ENCODE data around the gene ANKRD13A. TPM values are rescaled to one million over a fixed set of nuclear protein-coding genes. Genes with fewer than 3 reads are reported as not detected.
A peak's percentile ranks its signal among the peaks of the same experiment; 100 is the strongest.
"Not testable (repeated sequence)": the region's sequence is repeated elsewhere in the genome, so short reads cannot be mapped to it uniquely, and the experiment has no call there.

The ANKRD13A gene
- total and polyA plus RNA-seq, 7 experiments from 2014 or later: 33.4 to 82.8 (median 65.6) TPM

- ATAC-seq (peak; percentile 81), DNase-seq (peak in 2 of 9 donors; percentile 30 to 55)
- H3K27ac ChIP-seq (ENCODE audit: low read depth, low read length): no peak overlapping the region
- Mint-ChIP-seq H3K4me3 (peak overlapping the region in 1 of 10 donors; percentile 54), H3K4me1 (peaks cover 20 to 48% (median 27%) of the 10 kb centered on the region in 7 donors), H3K27ac (peak overlapping the region in 5 of 9 donors; percentile 8 to 77 (median 65)), H3K27me3 (no peaks in the 10 kb centered on the region), H3K9me3 (peaks cover 0 to 6% (median 0%) of the 10 kb centered on the region in 11 donors), H3K36me3 (peaks cover 21 to 54% (median 49%) of the 10 kb centered on the region in 5 donors)
- H3K9me3 ChIP-seq (ENCODE audit: control insufficient read depth in 2 of 3, low read length in 3 of 3): no peaks in the 10 kb centered on the region
- peaks cover 32 to 93% (median 52%) of the 10 kb centered on the region in 3 experiments for H3K36me3 ChIP-seq (ENCODE audit: control insufficient read depth in 2 of 3, insufficient read depth in 3 of 3, low read length in 3 of 3)
- peaks cover 0 to 3% of the 10 kb centered on the region in 2 donors for H3K4me1 ChIP-seq (ENCODE audit: control insufficient read depth in 2 of 2, insufficient read depth in 2 of 2, low read length in 2 of 2)
- ChIA-PET POLR2A (no interaction called here), CTCF (no interaction called here)
- H3K27me3 ChIP-seq (ENCODE audit: control insufficient read depth in 2 of 2, insufficient read depth in 2 of 2, low read length in 2 of 2): no peaks in the 10 kb centered on the region
- intact Hi-C loops (cut with micrococcal nuclease): loop anchor here (1.0 to 5.0 kb wide), 3 partner anchors 13 to 36 kb away; no protein-coding TSS in a partner anchor
- no peak overlapping the region for H3K4me3 ChIP-seq (ENCODE audit: low read length)
Observed at GRCh38 chr12:109981311-109981710, 17.9 kb upstream of the ANKRD13A start.

- ATAC-seq: no peak
- H3K4me1 Mint-ChIP-seq: peaks cover 20 to 48% (median 27%) of the 10 kb centered on the region in 7 donors
- no peak for DNase-seq
Observed at GRCh38 chr12:109982210-109982609, 17.0 kb upstream of the ANKRD13A start.

GRCh38 chr12:109983432-109984142 lies 15.6 kb upstream of the ANKRD13A start:
- Histone ChIP-seq H3K27me3 (ENCODE audit: control insufficient read depth in 2 of 2, insufficient read depth in 2 of 2, low read length in 2 of 2) (no peaks in the 10 kb centered on the region), H3K9me3 (ENCODE audit: control insufficient read depth in 2 of 3, low read length in 3 of 3) (no peaks in the 10 kb centered on the region), H3K4me1 (ENCODE audit: control insufficient read depth in 2 of 2, insufficient read depth in 2 of 2, low read length in 2 of 2) (peaks cover 0 to 3% of the 10 kb centered on the region in 2 donors), H3K4me3 (ENCODE audit: low read length) (no peak overlapping the region), H3K27ac (ENCODE audit: low read depth, low read length) (no peak overlapping the region), H3K36me3 (ENCODE audit: control insufficient read depth in 2 of 3, insufficient read depth in 3 of 3, low read length in 3 of 3) (peaks cover 40 to 86% (median 53%) of the 10 kb centered on the region in 3 experiments)
- ChIA-PET CTCF (no interaction called here), POLR2A (interaction anchor here (0.6 to 1.8 kb wide), 2 partner anchors 11 to 323 kb away, joined by 3 to 6 read pairs; no protein-coding TSS in a partner anchor)
- peak overlapping the region in 4 of 9 donors; percentile 14 to 69 (median 29) for H3K27ac Mint-ChIP-seq
- H3K27me3 Mint-ChIP-seq: no peaks in the 10 kb centered on the region
- H3K4me1 Mint-ChIP-seq: peaks cover 16 to 46% (median 27%) of the 10 kb centered on the region in 7 donors
- peaks cover 18 to 48% (median 41%) of the 10 kb centered on the region in 5 donors for H3K36me3 Mint-ChIP-seq
- intact Hi-C loops (cut with micrococcal nuclease): loop anchor here in 1 of 2 donors (5.0 kb wide), 1 partner anchor 34 kb away; no protein-coding TSS in a partner anchor
- ATAC-seq (no peak), DNase-seq (no peak)
- H3K4me3 Mint-ChIP-seq: no peak overlapping the region
- H3K9me3 Mint-ChIP-seq: peaks cover 0 to 2% (median 0%) of the 10 kb centered on the region in 11 donors

More at GRCh38 chr12:109982210-109982609, 17.0 kb upstream of the ANKRD13A start:
- H3K9me3 Mint-ChIP-seq: peaks cover 0 to 6% (median 0%) of the 10 kb centered on the region in 11 donors
- ChIA-PET POLR2A (no interaction called here), CTCF (no interaction called here)
- no peaks in the 10 kb centered on the region for H3K9me3 ChIP-seq (ENCODE audit: control insufficient read depth in 2 of 3, low read length in 3 of 3)
- H3K27ac ChIP-seq (ENCODE audit: low read depth, low read length): no peak overlapping the region
- peaks cover 0 to 3% of the 10 kb centered on the region in 2 donors for H3K4me1 ChIP-seq (ENCODE audit: control insufficient read depth in 2 of 2, insufficient read depth in 2 of 2, low read length in 2 of 2)
- no peaks in the 10 kb centered on the region for H3K27me3 ChIP-seq (ENCODE audit: control insufficient read depth in 2 of 2, insufficient read depth in 2 of 2, low read length in 2 of 2)
- peaks cover 21 to 50% (median 45%) of the 10 kb centered on the region in 5 donors for H3K36me3 Mint-ChIP-seq
- H3K4me3 ChIP-seq (ENCODE audit: low read length): no peak overlapping the region
- peak overlapping the region in 8 of 9 donors; percentile 20 to 92 (median 74) for H3K27ac Mint-ChIP-seq
- peaks cover 32 to 87% (median 52%) of the 10 kb centered on the region in 3 experiments for H3K36me3 ChIP-seq (ENCODE audit: control insufficient read depth in 2 of 3, insufficient read depth in 3 of 3, low read length in 3 of 3)
- peak overlapping the region in 3 of 10 donors; percentile 12 to 54 (median 25) for H3K4me3 Mint-ChIP-seq
- intact Hi-C loops (cut with micrococcal nuclease): loop anchor here in 1 of 2 donors (5.0 kb wide), 1 partner anchor 35 kb away; no protein-coding TSS in a partner anchor
- H3K27me3 Mint-ChIP-seq: no peaks in the 10 kb centered on the region

- H3K4me3 ChIP-seq (ENCODE audit: low read length); H3K27me3 ChIP-seq (ENCODE audit: control insufficient read depth in 2 of 2, insufficient read depth in 2 of 2, low read length in 2 of 2); H3K4me1 ChIP-seq (ENCODE audit: control insufficient read depth in 2 of 2, insufficient read depth in 2 of 2, low read length in 2 of 2); H3K27me3 Mint-ChIP-seq; intact Hi-C loops (cut with micrococcal nuclease); H3K9me3 ChIP-seq (ENCODE audit: control insufficient read depth in 2 of 3, low read length in 3 of 3); H3K9me3 Mint-ChIP-seq; H3K4me3 Mint-ChIP-seq; POLR2A ChIA-PET; ATAC-seq; CTCF ChIA-PET; H3K27ac ChIP-seq (ENCODE audit: low read depth, low read length); DNase-seq: not testable (repeated sequence)
- peaks cover 16 to 46% (median 39%) of the 10 kb centered on the region in 5 donors for H3K36me3 Mint-ChIP-seq
- H3K4me1 Mint-ChIP-seq: peaks cover 11 to 48% (median 34%) of the 10 kb centered on the region in 7 donors
- H3K27ac Mint-ChIP-seq: peak overlapping the region in 2 of 9 donors; percentile 30 to 71
- peaks cover 46 to 84% (median 48%) of the 10 kb centered on the region in 3 experiments for H3K36me3 ChIP-seq (ENCODE audit: control insufficient read depth in 2 of 3, insufficient read depth in 3 of 3, low read length in 3 of 3)
Observed at GRCh38 chr12:109986236-109986635, 13.0 kb upstream of the ANKRD13A start.

- Mint-ChIP-seq H3K27ac (peak overlapping the region in 4 of 9 donors; percentile 12 to 70 (median 28)), H3K4me1 (peaks cover 10 to 49% (median 32%) of the 10 kb centered on the region in 7 donors), H3K27me3 (no peaks in the 10 kb centered on the region), H3K36me3 (peaks cover 15 to 44% (median 32%) of the 10 kb centered on the region in 5 donors), H3K4me3 (no peak overlapping the region), H3K9me3 (no peaks in the 10 kb centered on the region)
- peaks cover 0 to 5% of the 10 kb centered on the region in 2 donors for H3K4me1 ChIP-seq (ENCODE audit: control insufficient read depth in 2 of 2, insufficient read depth in 2 of 2, low read length in 2 of 2)
- POLR2A ChIA-PET: no interaction called here
- H3K27ac ChIP-seq (ENCODE audit: low read depth, low read length): no peak overlapping the region
- peaks cover 37 to 72% (median 39%) of the 10 kb centered on the region in 3 experiments for H3K36me3 ChIP-seq (ENCODE audit: control insufficient read depth in 2 of 3, insufficient read depth in 3 of 3, low read length in 3 of 3)
- no peak overlapping the region for H3K4me3 ChIP-seq (ENCODE audit: low read length)
- ATAC-seq (no peak), DNase-seq (no peak)
- H3K9me3 ChIP-seq (ENCODE audit: control insufficient read depth in 2 of 3, low read length in 3 of 3): no peaks in the 10 kb centered on the region
- CTCF ChIA-PET: no interaction called here
- intact Hi-C loops (cut with micrococcal nuclease): no loop called here
- no peaks in the 10 kb centered on the region for H3K27me3 ChIP-seq (ENCODE audit: control insufficient read depth in 2 of 2, insufficient read depth in 2 of 2, low read length in 2 of 2)
Observed at GRCh38 chr12:109987615-109988014, 11.6 kb upstream of the ANKRD13A start.

GRCh38 chr12:109988274-109988673 lies 11.0 kb upstream of the ANKRD13A start:
- Histone ChIP-seq H3K4me3 (ENCODE audit: low read length) (no peak overlapping the region), H3K36me3 (ENCODE audit: control insufficient read depth in 2 of 3, insufficient read depth in 3 of 3, low read length in 3 of 3) (peaks cover 32 to 66% (median 34%) of the 10 kb centered on the region in 3 experiments), H3K9me3 (ENCODE audit: control insufficient read depth in 2 of 3, low read length in 3 of 3) (no peaks in the 10 kb centered on the region), H3K27me3 (ENCODE audit: control insufficient read depth in 2 of 2, insufficient read depth in 2 of 2, low read length in 2 of 2) (no peaks in the 10 kb centered on the region), H3K27ac (ENCODE audit: low read depth, low read length) (no peak overlapping the region), H3K4me1 (ENCODE audit: control insufficient read depth in 2 of 2, insufficient read depth in 2 of 2, low read length in 2 of 2) (peaks cover 5 to 8% of the 10 kb centered on the region in 2 donors)
- H3K4me1 Mint-ChIP-seq: peaks cover 14 to 54% (median 34%) of the 10 kb centered on the region in 7 donors
- no peaks in the 10 kb centered on the region for H3K27me3 Mint-ChIP-seq
- ChIA-PET POLR2A (no interaction called here), CTCF (interaction anchor here (0.6 kb wide), 1 partner anchor 1346 kb away, joined by 3 read pairs; no protein-coding TSS in a partner anchor)
- no peaks in the 10 kb centered on the region for H3K9me3 Mint-ChIP-seq
- no peak overlapping the region for H3K27ac Mint-ChIP-seq
- DNase-seq (no peak), ATAC-seq (no peak)
- intact Hi-C loops (cut with micrococcal nuclease): no loop called here
- H3K36me3 Mint-ChIP-seq: peaks cover 12 to 40% (median 28%) of the 10 kb centered on the region in 5 donors
- no peak overlapping the region for H3K4me3 Mint-ChIP-seq
